HG02885 (cell line): ENCODE measurements around the gene MTCH2.

Source experiments
- ATAC-seq: cut with Tn5 transposase; IDR thresholded peaks from one replicate; pipeline ENCODE4 v1.9.1; 2021; ENCODE audit warnings: mild to moderate bottlenecking; ENCODE audit not compliant: unreplicated experiment, poor library complexity

The MTCH2 gene

DNA sequence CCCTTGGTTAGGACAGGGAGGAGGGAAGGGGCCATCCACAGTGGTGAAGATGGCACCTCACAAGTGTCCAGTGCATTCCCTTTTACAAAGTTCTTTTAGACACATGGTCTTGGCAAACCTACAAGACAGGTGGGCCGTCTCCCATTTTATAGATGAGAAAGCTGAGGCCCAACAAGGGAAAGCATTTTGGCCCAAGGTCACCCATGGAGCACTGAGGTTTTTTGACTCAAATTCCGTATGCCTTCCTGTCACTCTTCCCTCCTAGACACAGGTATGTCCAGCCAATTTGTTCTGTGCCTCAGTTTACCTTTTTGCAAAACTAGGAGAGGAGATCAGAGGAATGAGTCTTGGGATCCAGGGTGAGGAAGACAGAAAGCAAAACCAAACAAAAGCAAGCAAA is 49.4 kb downstream of the MTCH2 start:
- ATAC-seq = no peak

DNA sequence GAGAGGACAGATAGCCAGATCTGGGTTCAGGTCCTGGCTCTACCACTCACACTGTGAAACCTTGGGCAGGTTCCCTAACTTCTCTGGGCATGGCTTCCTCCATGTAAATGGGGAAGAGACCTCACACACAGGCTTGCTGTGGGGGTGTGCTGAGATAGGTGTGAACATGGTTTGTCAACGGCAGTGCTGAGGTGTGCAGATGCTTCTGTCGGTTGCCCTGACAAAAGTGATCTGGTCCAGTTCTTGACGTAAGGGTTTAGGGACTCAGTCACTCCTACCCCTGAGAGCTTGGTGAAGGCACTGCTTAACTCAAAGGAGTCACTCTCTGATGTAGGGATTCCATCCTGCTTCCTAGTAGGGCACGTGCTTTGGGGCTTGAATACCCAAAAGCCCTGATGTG is 50.1 kb downstream of the MTCH2 start:
- ATAC-seq = no peak

DNA sequence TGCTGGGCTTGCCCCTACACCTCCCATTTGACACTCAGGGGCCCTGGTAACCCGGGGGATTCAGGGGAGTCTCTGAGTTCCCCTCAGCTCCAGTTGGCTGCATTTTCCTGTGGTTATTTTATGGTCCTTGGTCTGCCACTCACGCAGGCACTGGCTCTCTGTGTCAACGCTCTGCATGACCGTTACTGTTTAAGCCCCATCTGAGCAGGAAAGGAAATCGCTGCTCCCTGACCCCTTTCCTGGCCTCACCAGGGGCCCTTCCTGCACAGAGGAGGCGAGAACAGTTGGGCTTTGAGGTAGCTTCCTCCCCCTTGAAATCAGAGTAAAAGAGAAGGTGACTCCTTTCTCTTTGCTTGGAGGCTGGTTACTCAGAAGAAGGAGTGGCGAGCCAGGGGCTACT is 50.6 kb downstream of the MTCH2 start:
- ATAC-seq = no peak

DNA sequence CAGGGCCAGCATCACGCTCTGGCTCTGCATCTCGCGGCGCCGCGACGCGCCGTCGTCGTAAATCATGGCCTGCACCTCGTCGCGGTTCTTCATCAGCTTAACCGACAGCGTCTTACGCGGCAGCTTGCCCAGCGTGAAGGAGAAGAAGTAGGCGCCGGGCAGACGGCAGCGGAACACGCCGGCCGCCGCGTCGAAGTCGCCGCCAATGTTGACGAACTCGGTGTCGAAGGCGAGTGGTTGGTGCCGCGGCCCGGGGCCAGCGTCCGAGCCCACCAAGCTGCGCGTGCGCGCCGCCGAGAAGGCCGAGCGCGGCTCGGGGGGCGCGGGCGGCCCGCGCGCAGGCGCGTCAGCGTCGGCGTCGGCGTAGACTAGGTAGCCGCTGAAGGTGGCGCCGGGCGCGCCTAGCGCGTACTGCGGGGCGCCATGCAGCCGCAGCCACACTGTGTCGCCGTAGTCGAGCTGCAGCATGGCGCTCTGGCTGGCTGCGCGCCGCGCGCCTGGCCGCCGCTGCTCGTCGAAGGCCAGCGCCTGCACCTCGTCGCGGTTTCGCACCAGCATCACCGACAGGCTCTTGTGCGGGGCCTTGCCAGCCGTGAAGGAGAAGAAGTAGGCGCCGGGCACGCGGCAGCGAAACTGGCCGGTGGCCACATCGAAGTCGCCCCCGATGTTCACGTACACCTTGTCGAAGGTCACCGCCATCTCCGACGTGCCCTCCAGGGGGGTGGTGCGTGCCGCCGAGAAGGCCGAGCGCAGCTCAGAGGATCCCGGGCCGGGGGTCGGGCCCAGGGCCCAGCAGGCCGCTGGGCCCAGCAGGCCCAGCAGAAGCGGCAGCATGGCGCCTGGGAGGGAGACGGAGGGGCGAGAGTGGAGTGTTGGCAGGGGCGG is 52.1 kb downstream of the MTCH2 start:
- no peak for ATAC-seq

DNA sequence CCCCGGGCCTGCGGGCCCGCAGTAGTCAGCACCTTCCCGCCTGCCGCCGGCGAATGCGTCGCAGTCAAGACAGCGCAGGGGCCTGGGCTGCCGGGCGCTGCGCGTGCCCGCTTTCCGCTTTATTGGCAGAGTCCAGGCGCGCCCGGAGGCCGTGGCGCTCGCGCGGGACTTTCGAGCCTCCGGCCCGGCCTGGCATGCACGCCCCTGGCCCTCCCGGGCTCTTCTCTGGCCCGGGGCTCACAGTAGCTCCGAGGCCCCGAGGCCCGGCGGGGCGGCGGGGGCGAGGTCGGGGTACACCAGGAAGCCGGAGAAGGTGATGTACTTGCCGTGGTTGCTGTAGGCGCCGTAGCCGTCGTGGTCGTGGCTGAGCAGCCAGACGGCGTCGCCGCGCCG is 52.8 kb downstream of the MTCH2 start:
- no peak for ATAC-seq

DNA sequence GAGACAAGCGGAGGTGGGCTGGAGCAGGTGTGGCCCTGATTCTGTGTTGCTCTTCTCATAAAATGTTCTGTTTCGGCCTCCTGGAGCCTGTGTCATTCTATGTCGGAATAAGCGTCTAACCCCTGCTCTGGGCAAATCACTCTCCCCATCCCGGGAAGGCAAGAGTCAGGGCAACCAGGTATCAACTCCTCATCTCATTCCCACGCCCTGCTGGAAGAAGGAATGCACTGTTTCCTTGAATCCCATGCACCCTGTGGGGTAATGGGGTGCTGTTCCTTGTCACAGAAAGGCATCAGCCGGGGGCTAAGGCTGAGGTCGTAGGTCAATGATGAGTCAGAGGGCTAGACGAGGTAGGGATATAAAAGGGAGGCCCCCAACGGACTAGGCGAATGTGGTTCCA is 53.2 kb downstream of the MTCH2 start:
- no peak for ATAC-seq

DNA sequence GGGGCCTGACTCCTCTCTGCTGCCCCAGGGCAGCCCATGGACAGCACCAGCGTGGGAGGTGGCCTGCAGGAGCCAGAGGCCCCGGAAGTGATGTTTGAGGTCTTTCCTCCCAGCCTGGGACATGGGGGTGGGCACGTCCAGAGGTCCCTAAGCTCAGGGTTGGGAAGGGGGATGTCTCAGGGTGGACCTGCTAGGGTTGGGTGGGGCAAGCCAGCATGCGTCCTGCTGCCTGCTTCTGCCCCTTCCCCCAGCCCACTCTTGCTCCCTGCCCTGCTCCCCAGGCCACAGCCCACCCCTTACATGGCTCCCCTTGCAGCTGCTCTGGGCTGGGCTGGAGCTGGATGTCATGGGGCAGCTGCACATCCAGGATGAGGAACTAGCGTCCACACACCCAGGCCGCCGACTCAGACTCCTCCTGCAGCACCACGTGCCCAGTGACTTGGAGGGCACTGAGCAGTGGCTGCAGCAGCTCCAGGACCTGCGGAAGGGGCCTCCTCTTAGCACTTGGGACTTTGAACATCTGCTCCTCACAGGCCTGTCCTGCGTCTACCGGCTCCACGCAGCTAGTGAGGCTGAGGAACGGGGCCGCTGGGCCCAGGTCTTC is 54.5 kb downstream of the MTCH2 start:
- no peak for ATAC-seq

DNA sequence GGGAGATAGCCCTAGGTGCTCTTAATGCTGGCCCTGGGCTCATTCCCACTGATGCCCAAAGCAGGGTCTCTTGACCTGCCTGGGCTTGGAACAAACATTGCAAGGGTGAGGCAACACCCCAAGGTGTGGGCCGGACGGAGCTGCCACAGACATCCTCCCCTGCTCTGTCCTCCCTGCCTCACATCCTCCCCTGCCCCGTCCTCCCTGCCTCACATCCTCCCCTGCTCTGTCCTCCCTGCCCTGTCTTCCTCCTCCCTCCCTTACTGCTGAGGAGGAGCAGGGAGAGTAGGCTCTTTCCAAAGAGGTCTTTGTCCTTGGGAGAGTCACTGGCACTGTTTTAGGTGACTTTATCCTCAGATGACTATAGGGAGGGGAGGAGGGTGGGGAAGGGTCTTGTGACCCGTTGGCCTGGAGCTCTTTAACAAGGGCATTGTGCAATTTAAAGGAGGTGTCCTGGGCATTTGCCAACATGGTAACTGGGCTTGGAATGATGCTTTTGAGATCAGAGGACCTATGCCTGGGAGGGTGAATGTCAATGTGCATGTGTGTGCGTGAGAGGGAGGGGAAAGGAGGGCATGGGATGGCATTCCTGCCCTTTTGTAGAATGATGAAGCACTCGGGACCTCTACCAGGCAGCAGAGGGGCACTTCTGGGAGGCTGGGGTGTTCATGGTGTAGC is 55.2 kb downstream of the MTCH2 start:
- ATAC-seq = no peak

DNA sequence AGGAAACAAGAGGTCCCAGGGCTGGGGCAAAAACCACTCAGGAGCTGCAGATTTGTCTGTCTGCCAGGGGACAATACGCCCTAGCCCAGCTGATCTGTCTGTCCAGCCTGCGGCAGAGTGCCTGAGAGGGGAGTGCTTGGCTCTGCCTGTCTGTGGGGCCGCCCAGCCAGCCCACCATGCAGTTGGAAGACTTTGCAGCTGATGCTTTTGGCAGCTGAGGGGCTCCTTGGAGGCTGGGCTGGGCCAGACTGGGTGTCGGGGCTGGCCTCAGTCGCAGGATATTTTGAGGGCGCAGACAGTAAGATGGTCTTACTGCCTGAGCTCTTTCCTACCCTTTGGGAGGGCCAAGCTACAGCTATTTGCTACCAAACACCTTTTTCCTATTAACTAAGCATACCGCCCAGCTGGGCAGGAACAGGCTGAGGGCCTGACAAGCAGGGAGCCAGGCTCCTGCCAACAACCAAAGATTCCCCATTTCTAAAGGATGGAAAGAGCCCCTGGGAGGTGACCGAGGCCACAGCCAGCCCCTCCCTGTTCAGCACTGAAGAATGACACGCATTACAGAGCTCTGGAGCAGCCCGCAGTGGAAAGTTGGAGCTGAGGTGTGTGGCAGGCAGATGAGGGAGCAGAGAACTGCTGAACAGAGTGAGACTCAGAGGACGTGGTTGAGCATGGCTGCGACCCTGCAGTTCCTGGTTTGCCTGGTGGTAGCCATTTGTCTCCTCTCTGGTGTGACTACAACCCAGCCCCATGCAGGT is 56.1 kb downstream of the MTCH2 start, which contains the start of gene FAM180B:
FAM180B (plus strand) TSS at position 581 of the 758 bp plus-strand sequence; CDS start at position 672, 91 bp downstream.
- no peak for ATAC-seq

DNA sequence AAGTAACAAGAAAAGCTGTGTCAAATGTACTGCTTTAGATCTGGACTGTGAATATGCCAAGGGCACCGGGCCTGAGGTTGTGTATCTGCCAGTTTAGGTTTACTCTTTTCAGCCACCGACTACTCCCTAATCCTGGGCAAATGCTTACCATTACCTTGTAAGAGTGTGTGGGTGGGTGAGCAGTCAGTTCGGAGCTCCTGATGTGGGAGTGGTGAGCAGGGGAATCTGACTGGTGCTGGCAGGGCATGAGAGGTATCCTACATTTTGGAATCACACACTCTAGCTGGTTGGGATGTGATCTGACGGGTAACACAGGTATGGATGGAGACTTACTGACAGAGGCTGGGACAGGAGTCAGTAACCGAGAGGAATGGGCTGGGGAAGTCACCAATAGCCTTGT is 58.5 kb downstream of the MTCH2 start:
- ATAC-seq = no peak

DNA sequence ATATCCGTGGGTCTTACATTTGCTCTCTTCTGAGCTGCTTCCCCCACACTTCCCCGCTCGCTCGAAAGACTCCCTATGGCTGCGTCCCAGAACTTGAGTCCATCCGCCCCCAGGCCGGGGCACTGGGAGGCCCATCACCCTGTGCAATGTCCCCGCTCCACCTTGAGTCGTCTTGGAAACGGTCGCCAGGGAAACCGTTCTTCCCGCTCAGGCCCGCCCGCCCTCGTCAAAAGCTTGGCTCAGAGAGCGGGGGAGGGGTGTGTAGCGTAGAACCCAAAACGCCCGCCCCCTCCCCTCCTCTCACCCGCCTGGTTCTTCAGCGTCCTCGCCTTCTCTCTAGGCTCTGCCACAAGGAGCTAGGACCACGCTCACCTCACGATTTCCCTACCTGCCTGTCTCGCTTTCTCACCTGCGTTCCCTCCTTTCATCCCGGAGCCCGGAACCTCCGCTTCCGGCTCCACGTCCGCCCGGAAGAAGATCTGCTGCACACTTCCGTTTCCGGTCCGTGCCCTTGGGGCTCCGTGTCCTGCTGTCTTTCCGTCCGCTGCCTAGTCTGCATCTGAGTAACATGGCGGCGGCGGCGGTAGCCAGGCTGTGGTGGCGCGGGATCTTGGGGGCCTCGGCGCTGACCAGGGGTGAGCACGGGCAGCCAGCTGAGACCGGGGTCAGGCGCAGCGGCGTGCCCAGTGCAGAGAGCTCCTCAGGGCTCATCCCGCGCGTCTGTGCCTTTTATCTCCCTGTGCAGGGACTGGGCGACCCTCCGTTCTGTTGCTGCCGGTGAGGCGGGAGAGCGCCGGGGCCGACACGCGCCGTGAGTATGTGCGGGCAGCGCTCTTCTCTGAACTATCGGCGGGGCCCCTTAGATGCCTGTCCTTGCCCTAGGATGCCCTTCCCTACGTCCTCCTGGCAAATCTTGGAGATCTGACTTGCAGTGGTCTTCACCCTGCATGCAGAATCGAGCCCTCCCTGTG is 63.5 kb downstream of the MTCH2 start, which contains the start of the genes KBTBD4 and NDUFS3:
KBTBD4 (minus strand) TSS at position 447 of the 971 bp plus-strand sequence; CDS start at position 428, 19 bp downstream.
NDUFS3 (plus strand) TSS at position 551 of the 971 bp plus-strand sequence; CDS start at position 569, 18 bp downstream.
- ATAC-seq = peak; percentile 94

DNA sequence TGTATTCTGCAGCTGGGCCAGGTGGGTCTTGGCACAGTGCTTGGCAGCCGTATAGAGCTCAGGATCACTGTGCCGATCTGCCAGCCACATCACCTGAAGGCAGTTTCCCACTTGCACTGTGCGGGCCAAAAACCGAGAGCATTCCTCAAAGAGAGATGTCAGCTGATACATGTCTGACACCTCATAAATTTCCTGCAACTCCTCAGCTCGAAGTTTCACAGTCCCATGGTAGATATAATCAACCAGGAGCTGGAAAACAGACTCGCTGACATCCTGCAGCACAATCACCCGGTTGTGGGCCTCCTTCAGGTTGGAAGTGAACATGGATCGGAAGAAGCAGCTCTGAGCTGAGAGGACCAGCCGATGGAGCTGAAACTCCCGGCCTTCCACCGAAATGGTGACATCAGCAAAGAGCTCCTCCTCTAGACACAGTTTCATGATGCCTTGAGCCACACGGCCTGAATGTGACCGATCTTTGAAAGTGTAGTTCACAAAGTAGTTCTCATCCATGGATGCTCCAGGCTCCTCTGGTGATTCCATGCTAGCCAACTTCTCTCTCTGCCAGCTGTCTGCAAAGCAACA is 64.8 kb downstream of the MTCH2 start:
- ATAC-seq = no peak

DNA sequence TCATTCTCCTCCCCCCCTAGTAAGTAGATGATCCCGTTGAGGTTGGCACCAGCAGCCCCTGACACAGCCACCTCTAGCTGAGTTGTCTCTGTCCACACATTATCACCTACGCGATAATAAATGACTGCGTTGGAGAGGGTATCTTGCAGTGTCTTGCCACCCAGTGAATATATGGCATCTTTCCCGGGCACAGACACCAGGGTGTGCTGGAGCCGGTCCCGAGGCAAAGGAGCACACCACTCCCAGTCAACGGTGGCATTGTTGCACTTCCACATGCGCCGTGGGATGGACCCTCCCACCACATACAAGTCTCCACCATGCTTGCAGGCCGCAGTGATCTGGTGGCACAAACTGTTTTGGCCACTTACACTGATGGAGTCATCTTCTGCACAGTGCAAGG is 69.0 kb downstream of the MTCH2 start:
- no peak for ATAC-seq

DNA sequence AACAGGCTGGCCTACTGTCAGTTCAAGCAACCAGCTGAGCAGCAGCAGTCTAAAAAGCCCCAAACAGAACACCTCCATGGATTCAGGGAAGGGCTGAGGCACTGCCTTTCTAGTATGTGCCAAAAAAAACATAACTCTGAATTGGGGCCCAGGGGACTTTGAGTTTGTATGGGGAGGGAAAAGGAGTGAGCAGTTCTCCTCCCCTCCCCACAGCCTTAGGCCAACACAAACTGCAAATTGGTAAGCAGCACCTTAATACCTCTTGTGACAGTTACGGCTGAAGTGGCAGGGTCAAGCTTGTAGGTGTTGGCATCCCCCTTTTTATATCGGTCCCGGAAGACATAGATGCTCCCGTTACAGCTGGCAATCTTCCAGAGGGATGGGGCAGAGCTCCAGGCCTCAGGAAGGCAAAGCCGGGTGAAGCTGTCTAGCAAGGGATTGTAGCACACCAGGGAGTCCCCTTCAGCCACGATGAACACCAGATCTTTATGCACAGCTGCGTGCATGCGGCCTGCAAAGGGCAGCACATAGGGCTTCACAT is 69.6 kb downstream of the MTCH2 start:
- ATAC-seq = no peak

DNA sequence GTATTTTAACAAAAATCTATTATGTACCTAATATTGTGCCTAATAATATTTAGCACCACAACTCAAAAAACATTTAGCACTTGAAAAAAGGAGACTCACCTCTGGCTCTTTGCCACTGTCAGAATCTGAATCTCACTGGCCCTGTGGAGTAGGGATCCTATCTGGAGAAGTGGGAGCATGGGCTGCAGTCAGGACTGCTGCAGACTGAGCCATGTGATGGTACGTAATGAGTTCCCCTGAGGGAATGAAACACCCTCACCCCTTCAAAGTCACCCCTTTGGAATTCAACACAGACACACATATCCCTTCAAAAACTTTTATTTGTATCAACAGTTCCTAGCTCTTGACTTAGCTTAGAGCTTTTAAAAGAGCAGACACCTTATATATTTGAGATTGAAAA is 70.5 kb downstream of the MTCH2 start:
- no peak for ATAC-seq

DNA sequence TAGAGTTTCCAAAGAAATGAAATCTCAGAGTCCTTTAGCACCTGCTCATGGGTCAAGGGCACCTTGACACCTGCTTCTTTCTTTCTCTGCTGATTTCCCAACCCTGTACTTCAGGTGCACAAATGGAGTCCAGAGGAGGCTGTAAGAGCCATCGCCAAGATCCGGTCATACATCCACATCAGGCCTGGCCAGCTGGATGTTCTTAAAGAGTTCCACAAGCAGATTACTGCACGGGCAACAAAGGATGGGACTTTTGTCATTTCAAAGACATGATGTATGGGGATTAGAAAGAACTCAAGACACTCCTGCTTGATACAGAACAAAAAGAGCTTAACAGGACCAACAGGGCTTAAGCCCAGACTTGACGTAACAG is 71.0 kb downstream of the MTCH2 start:
- ATAC-seq = no peak

DNA sequence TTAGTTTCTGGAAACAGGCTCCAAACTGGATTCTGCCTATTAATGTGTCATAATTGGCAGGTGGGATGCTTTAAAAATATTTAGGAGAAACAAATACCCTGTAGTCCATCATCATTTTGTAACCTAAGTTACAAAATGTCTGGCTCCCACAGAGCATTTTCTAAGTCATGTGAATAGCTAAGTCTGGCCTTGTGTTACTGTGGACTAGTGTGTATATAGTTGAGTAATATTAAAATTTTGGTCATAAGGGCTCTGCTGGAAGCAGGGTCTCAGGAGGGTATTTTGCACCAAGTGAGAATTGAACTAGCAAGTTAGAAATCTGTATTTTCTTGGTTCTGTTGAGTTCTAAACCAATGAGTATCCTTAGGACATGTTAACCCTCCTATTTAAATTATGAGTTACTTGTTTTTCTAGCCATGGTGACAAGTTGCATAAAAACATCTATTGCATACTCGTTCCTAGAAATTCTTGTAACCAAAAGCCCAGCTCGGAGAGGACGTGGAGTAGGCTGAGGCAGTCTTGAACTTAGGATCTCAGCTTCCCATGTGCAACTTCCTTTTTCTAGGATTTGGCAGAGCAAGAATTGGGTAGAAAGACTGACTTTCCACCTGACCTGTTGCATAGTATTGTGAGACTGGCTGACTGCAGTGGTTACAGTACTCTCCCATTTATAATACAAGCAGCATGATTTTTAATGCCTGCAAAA is 71.6 kb downstream of the MTCH2 start:
- no peak for ATAC-seq

DNA sequence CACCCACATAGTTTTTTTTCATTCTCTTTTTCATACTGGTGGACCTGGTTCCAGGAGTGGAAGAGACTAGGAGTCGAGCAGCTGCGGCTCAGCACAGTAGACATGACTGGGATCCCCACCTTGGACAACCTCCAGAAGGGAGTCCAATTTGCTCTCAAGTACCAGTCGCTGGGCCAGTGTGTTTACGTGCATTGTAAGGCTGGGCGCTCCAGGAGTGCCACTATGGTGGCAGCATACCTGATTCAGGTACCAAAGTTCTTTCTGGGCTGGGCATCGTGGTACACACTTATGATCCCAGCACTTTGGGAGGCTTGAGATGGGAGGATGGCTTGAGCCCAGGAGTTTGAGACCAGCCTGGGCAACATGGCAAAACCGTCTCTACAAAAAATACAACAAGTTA is 72.7 kb downstream of the MTCH2 start:
- no peak for ATAC-seq
